Vagina (tissue), 2 donors: ENCODE results near the gene TROAP.

Experiments used
- CTCF ChIP-seq, 3 experiments: fragments of 450-650 bp in 2 of 3; fragments of 200-600 bp in 1 of 3; sonication (generic) in 1 of 3; IDR thresholded peaks; one replicate each; pipeline ENCODE4 v1.5.1; 2017 to 2019; ENCODE audit warnings: antibody characterized with exemption in 3 of 3, mild to moderate bottlenecking in 2 of 3, moderate library complexity in 2 of 3
- POLR2A ChIP-seq, 2 donors: fragments of 450-650 bp; IDR thresholded peaks; one replicate each; pipeline ENCODE4 v1.6.1; 2017; ENCODE audit warnings: antibody characterized with exemption in 2 of 2, mild to moderate bottlenecking in 2 of 2, moderate library complexity in 2 of 2
- POLR2AphosphoS5 ChIP-seq, 2 donors: sonication (generic); formaldehyde crosslinking; IDR thresholded peaks; one replicate each; pipeline ENCODE4 v1.9.0; 2017; ENCODE audit warnings: antibody characterized with exemption in 2 of 2, mild to moderate bottlenecking in 2 of 2, low read depth in 1 of 2; ENCODE audit not compliant: insufficient read depth in 1 of 2

- TF ChIP-seq POLR2A (IDR thresholded peaks at IDR 0.05) (no peak), CTCF (IDR thresholded peaks at IDR 0.05) (no peak), POLR2AphosphoS5 (IDR thresholded peaks at IDR 0.05; ENCODE audit: insufficient read depth in 1 of 2, low read depth in 1 of 2) (no peak)
Measured at GRCh38 chr12:49304161-49304560, 18.9 kb upstream of the TROAP start.
